ENCODE results near the gene PDZD4.

The PDZD4 gene

GRCh38 chrX:153763298-153763932 lies 66.9 kb downstream of the PDZD4 start:
- no peak overlapping the region for H3K4me3 ChIP-seq (ENCODE audit: low read depth, low read length)
- no peak for DNase-seq (ENCODE audit: low read depth)
- no peak for TF ChIP-seq CTCF (conservative IDR thresholded peaks at IDR 0.05; ENCODE audit: low read depth, low read length)

GRCh38 chrX:153762626-153763173 lies 67.6 kb downstream of the PDZD4 start:
- DNase-seq (ENCODE audit: low read depth) = no peak
- H3K4me3 ChIP-seq (ENCODE audit: low read depth, low read length) = no peak overlapping the region
- TF ChIP-seq CTCF (conservative IDR thresholded peaks at IDR 0.05; ENCODE audit: low read depth, low read length) = no peak

GRCh38 chrX:153761863-153762262 lies 68.5 kb downstream of the PDZD4 start:
- no peak overlapping the region for H3K4me3 ChIP-seq (ENCODE audit: low read depth, low read length)
- TF ChIP-seq CTCF (conservative IDR thresholded peaks at IDR 0.05; ENCODE audit: low read depth, low read length) = no peak
- DNase-seq (ENCODE audit: low read depth) = no peak

- TF ChIP-seq CTCF (conservative IDR thresholded peaks at IDR 0.05; ENCODE audit: low read depth, low read length) = no peak
- DNase-seq (ENCODE audit: low read depth) = no peak
- no peak overlapping the region for H3K4me3 ChIP-seq (ENCODE audit: low read depth, low read length)
Observed at GRCh38 chrX:153755136-153755535, 75.2 kb downstream of the PDZD4 start.

Measured in choroid plexus epithelial cell (primary cell).